Kidney (tissue), 14 donors: Measurements from ENCODE around the gene LTBP2. TPM values are rescaled to one million over a fixed set of nuclear protein-coding genes. Genes with fewer than 3 reads are reported as not detected.
A peak's percentile ranks its signal among the peaks of the same experiment; 100 is the strongest.

Source experiments
- DNase-seq, 5 donors: peaks; one replicate each; pipeline ENCODE4 v3.0.0-alpha.2; 2013 to 2020
- FAIRE-seq: peaks from 2 replicates; lab custom pipeline; 2012; peaks lifted over from hg19 to GRCh38; lab: Jason Lieb, UNC
- H3K27ac ChIP-seq, 2 donors: one replicate each; pipeline ENCODE4 v1.7.0; 2013; ENCODE audit warnings: low read depth in 2 of 2, low read length in 2 of 2, inconsistent platforms in 1 of 2
- H3K27me3 ChIP-seq: one replicate; pipeline ENCODE4 v1.7.1; 2013; ENCODE audit warnings: low read length, inconsistent platforms; ENCODE audit not compliant: control insufficient read depth, insufficient read depth
- H3K36me3 ChIP-seq, 3 donors: one replicate each; pipeline versions ENCODE4 v1.7.0 to v1.7.1; 2013; ENCODE audit warnings: low read length in 3 of 3, control low read depth in 1 of 3, inconsistent platforms in 1 of 3; ENCODE audit not compliant: insufficient read depth in 3 of 3, control insufficient read depth in 2 of 3
- H3K4me1 ChIP-seq, 3 donors: one replicate each; pipeline versions ENCODE4 v1.7.0 to v1.7.1; 2013; ENCODE audit warnings: low read length in 3 of 3, inconsistent platforms in 1 of 3, low read depth in 1 of 3; ENCODE audit not compliant: control insufficient read depth in 2 of 3, insufficient read depth in 2 of 3
- H3K4me3 ChIP-seq, 3 donors: one replicate each; pipeline versions ENCODE4 v1.7.0 to v1.8.1; 2013; ENCODE audit warnings: low read length in 3 of 3, control low read depth in 1 of 3, inconsistent platforms in 1 of 3
- H3K9ac ChIP-seq, 3 donors: one replicate each; pipeline versions ENCODE4 v1.7.0 to v1.7.1; 2013; ENCODE audit warnings: low read length in 3 of 3, control low read depth in 1 of 3, inconsistent platforms in 1 of 3
- H3K9me3 ChIP-seq, 3 donors: one replicate each; pipeline versions ENCODE4 v1.7.0 to v1.7.1; 2013; ENCODE audit warnings: low read length in 3 of 3, control low read depth in 1 of 3, inconsistent platforms in 1 of 3; ENCODE audit not compliant: control insufficient read depth in 2 of 3, insufficient read depth in 1 of 3
- CTCF ChIP-seq: IDR thresholded peaks from 3 replicates; pipeline ENCODE4 v1.5.1; 2012; ENCODE audit warnings: mild to moderate bottlenecking, moderate library complexity, borderline replicate concordance; ENCODE audit not compliant: insufficient read depth; ENCODE audit errors: extremely low read depth
- intact Hi-C: fragments of 100-400 bp; cut with DNase I; formaldehyde crosslinking; loops from one replicate; pipeline ENCODE4 v1.11.1; 2022
- polyA plus RNA-seq: library from polyadenylated mRNA; stranded (reverse); fragments of 350-450 nt; fragmentation: Illumina TruSeq; extraction: RNeasy Lipid Tissue Mini Kit (QIAGEN cat#74804); gene quantifications from one replicate; pipeline ENCODE4 v1.2.3, GENCODE V29; 2014; ENCODE audit warnings: low read depth, low replicate concordance; ENCODE audit not compliant: insufficient read depth
- total RNA-seq: library from RNA; stranded (reverse); fragmentation: NEBNext Ultra II Directional; extraction: Animal tissue kit (Norgen Biotek cat#: 25700); gene quantifications from one replicate; pipeline ENCODE4 v1.2.1, GENCODE V29; 2021
- donor health status: control.
- donor health status: control.
- donor health status: control.
- donor health status: control.
- donor health status: control.
- donor health status: DM: yes; HTN: yes; CAD: no.
- donor health status: Normal renal cell carcinoma (clear cell type).

Gene LTBP2
- total and polyA plus RNA-seq, 2 donors from 2014 or later: 2.9 to 10.4 TPM

DNA sequence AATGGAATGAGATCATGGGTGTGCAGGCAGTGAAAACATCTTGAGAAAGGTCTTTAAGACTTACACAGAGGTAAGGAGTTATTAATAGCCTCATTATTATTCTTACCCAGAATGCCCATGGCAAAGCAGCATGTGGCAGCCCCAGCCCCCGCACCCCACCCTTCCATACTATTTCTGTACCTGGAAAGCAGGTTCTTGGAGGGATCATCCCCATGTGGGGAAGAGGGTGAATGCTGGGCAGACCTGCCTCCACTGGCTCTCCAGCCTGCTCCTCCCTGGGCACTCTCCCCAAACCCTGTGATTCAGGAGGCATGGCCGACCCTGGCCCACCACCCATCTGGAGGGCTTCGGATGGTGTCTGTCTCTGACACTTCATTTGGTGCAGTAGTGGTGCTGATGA is 147.3 kb downstream of the LTBP2 start:
- H3K4me1 ChIP-seq: no peaks in the 10 kb centered on the region
- H3K36me3 ChIP-seq: peaks cover 0 to 2% (median 0%) of the 10 kb centered on the region in 3 donors
- DNase-seq: no peak
- no peak for TF ChIP-seq CTCF
- H3K27ac ChIP-seq: no peak overlapping the region
- H3K4me3 ChIP-seq: no peak overlapping the region
- H3K9ac ChIP-seq: no peak overlapping the region
- FAIRE-seq: no peak
- no peaks in the 10 kb centered on the region for H3K27me3 ChIP-seq
- intact Hi-C loops: no loop called here
- no peaks in the 10 kb centered on the region for H3K9me3 ChIP-seq

DNA sequence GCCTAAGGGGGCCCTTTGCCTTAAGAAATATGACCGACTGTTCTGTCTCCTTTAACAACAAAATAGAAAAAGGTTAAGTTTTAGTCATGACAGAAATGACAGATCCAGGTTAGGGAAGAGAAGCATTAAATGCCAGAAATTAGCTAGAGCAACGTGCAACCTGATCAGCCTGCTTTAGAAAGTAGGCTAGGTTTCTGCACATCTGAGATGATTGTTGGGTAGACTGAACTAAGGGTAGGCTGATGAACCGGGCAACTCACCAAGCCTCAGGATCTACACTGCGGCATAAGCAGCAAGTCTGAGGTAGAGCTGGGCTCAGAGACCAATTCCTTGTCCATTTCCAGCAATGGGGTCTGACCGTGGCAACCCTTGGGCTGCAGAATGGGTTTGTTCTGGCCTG is 148.3 kb downstream of the LTBP2 start:
- FAIRE-seq (no peak), DNase-seq (peak in 1 of 5 donors; percentile 1)
- H3K27ac ChIP-seq: no peak overlapping the region
- no peaks in the 10 kb centered on the region for H3K36me3 ChIP-seq
- no peaks in the 10 kb centered on the region for H3K27me3 ChIP-seq
- intact Hi-C loops: no loop called here
- TF ChIP-seq CTCF: no peak
- H3K9me3 ChIP-seq: no peaks in the 10 kb centered on the region
- no peaks in the 10 kb centered on the region for H3K4me1 ChIP-seq
- H3K9ac ChIP-seq: no peak overlapping the region
- no peak overlapping the region for H3K4me3 ChIP-seq

DNA sequence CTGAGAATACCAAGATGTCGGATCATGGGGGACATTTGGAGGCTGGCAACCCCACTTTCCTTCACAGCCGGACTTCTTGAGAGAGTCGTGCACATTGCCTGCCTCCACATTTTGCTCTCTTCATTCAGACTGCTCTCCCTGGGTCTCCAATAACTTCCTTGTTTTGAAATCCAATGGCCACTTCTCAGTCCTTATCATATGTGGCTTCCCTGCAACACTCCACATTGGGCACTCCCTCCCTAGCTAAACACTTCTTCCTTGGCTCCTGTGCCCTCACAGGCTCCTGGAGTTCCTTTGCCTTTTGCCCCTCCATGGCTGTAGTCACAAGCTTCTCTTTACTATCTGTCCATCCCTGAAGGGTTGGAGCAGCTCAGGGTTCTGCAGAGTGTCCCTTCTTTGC is 149.0 kb downstream of the LTBP2 start:
- H3K27ac ChIP-seq: no peak overlapping the region
- FAIRE-seq (no peak), DNase-seq (no peak)
- no peak overlapping the region for H3K4me3 ChIP-seq
- H3K9me3 ChIP-seq: no peaks in the 10 kb centered on the region
- intact Hi-C loops: no loop called here
- no peak overlapping the region for H3K9ac ChIP-seq
- no peaks in the 10 kb centered on the region for H3K4me1 ChIP-seq
- TF ChIP-seq CTCF: no peak
- no peaks in the 10 kb centered on the region for H3K36me3 ChIP-seq
- no peaks in the 10 kb centered on the region for H3K27me3 ChIP-seq

DNA sequence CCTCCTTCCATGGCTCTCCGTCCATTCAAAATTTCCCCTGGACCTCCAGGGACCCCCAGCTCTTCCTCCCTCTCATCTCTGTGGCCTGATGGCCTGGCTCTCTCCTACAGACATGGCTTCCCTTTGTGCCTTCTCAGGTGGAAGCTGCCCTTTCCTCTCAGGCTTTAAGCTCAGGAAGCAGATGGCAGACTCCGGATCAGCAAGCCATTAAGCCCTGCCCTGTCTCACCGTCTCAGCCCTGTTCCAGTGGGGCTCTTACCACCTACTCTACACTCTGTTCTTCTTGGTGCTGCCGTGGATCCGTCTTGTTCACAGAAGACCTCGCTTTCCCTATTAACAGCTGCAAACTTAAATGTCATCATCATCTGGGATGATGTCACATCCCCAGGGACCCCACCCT is 152.1 kb downstream of the LTBP2 start:
- Histone ChIP-seq H3K9ac (no peak overlapping the region), H3K27me3 (no peaks in the 10 kb centered on the region), H3K4me1 (no peaks in the 10 kb centered on the region), H3K4me3 (no peak overlapping the region), H3K9me3 (no peaks in the 10 kb centered on the region), H3K27ac (no peak overlapping the region), H3K36me3 (no peaks in the 10 kb centered on the region)
- TF ChIP-seq CTCF: no peak
- DNase-seq: peak in 1 of 5 donors; percentile 10
- intact Hi-C loops: no loop called here
- FAIRE-seq: no peak
